Left hindlimb (tissue), 1 donor: ENCODE data around the gene RIPK4.

Experiments
- DNase-seq: peaks from one replicate; pipeline ENCODE4 v3.0.0-alpha.2; 2018

The RIPK4 gene

GRCh38 chr21:41766883-41767605 lies at the start of gene RIPK4:
Gene RIPK4, minus strand, starts transcription at chr21:41767052. Its CDS starts 11 bp downstream, at chr21:41767041.
- DNase-seq: no peak

GRCh38 chr21:41815652-41816582 lies 49.1 kb upstream of the RIPK4 start:
- DNase-seq: no peak

GRCh38 chr21:41813226-41813625 lies 46.4 kb upstream of the RIPK4 start:
- DNase-seq: no peak

GRCh38 chr21:41812679-41813078 lies 45.8 kb upstream of the RIPK4 start:
- no peak for DNase-seq

GRCh38 chr21:41810597-41810932 lies 43.7 kb upstream of the RIPK4 start:
- no peak for DNase-seq

- DNase-seq: no peak
Observed at GRCh38 chr21:41809891-41810596, 43.2 kb upstream of the RIPK4 start.

- no peak for DNase-seq
Observed at GRCh38 chr21:41808846-41809245, 42.0 kb upstream of the RIPK4 start.

GRCh38 chr21:41808094-41808493 lies 41.2 kb upstream of the RIPK4 start:
- no peak for DNase-seq

GRCh38 chr21:41806773-41807172 lies 39.9 kb upstream of the RIPK4 start:
- DNase-seq: no peak

GRCh38 chr21:41805643-41806042 lies 38.8 kb upstream of the RIPK4 start:
- no peak for DNase-seq

GRCh38 chr21:41805038-41805437 lies 38.2 kb upstream of the RIPK4 start:
- no peak for DNase-seq

- no peak for DNase-seq
Observed at GRCh38 chr21:41804381-41804780, 37.5 kb upstream of the RIPK4 start.

- no peak for DNase-seq
Observed at GRCh38 chr21:41803316-41803715, 36.5 kb upstream of the RIPK4 start.

GRCh38 chr21:41802684-41803083 lies 35.8 kb upstream of the RIPK4 start:
- peak; percentile 62 for DNase-seq

- DNase-seq: no peak
Observed at GRCh38 chr21:41802198-41802584, 35.3 kb upstream of the RIPK4 start.

- no peak for DNase-seq
Observed at GRCh38 chr21:41801321-41802197, 34.7 kb upstream of the RIPK4 start.

- no peak for DNase-seq
Observed at GRCh38 chr21:41800425-41801320, 33.8 kb upstream of the RIPK4 start.

GRCh38 chr21:41799763-41800162 lies 32.9 kb upstream of the RIPK4 start:
- no peak for DNase-seq

- DNase-seq: no peak
Observed at GRCh38 chr21:41798326-41798725, 31.5 kb upstream of the RIPK4 start.

- no peak for DNase-seq
Observed at GRCh38 chr21:41796476-41797080, 29.7 kb upstream of the RIPK4 start.

- DNase-seq: no peak
Observed at GRCh38 chr21:41795726-41796125, 28.9 kb upstream of the RIPK4 start.
